OCI-LY1 (cell line): ENCODE data around the gene TBX1.

Source experiments
- H2AFZ ChIP-seq: fragments of 200-600 bp; sonication (generic), shearing (Covaris generic); 2 replicates; pipeline ENCODE4 v1.6.0; 2014; ENCODE audit warnings: antibody characterized with exemption, mild to moderate bottlenecking, low read length
- H3F3A ChIP-seq: fragments of 200-600 bp; sonication (generic), shearing (Covaris generic); 2 replicates; pipeline ENCODE4 v1.6.0; 2014; ENCODE audit warnings: mild to moderate bottlenecking, antibody characterized with exemption, low read length, moderate library complexity; ENCODE audit not compliant: insufficient read depth
- H3K27ac ChIP-seq: fragments of 200-600 bp; sonication (generic); 2 replicates; pipeline ENCODE4 v1.5.1; 2014; ENCODE audit warnings: low read length, mixed run types, mild to moderate bottlenecking, low read depth; ENCODE audit not compliant: poor library complexity, severe bottlenecking
- H3K27me3 ChIP-seq: fragments of 200-600 bp; sonication (generic); 2 replicates; pipeline ENCODE4 v1.6.0; 2014; ENCODE audit warnings: antibody characterized with exemption, mild to moderate bottlenecking, low read length, moderate library complexity; ENCODE audit not compliant: insufficient read depth
- H3K36me3 ChIP-seq: fragments of 200-600 bp; sonication (generic); 2 replicates; pipeline ENCODE4 v1.6.1; 2014; ENCODE audit warnings: mild to moderate bottlenecking, antibody characterized with exemption, low read length, moderate library complexity, mixed read lengths; ENCODE audit not compliant: insufficient read depth
- H3K4me1 ChIP-seq: fragments of 200-600 bp; sonication (generic); 2 replicates; pipeline ENCODE4 v1.5.1; 2014; ENCODE audit warnings: mild to moderate bottlenecking, low read length, moderate library complexity; ENCODE audit not compliant: insufficient read depth, severe bottlenecking
- H3K4me2 ChIP-seq: fragments of 200-600 bp; sonication (generic), shearing (Covaris generic); 2 replicates; pipeline ENCODE4 v1.6.1; 2014; ENCODE audit warnings: low read length
- H3K4me3 ChIP-seq: fragments of 200-600 bp; sonication (generic); 2 replicates; pipeline ENCODE4 v1.5.1; 2014; ENCODE audit warnings: low read length, low read depth, mild to moderate bottlenecking, mixed read lengths; ENCODE audit not compliant: poor library complexity, severe bottlenecking
- H3K79me2 ChIP-seq: fragments of 200-600 bp; shearing (Covaris generic); 2 replicates; pipeline ENCODE4 v1.6.1; 2016; ENCODE audit warnings: mixed run types, low read length, mixed read lengths; ENCODE audit not compliant: insufficient read depth
- H3K9ac ChIP-seq: fragments of 200-600 bp; sonication (generic), shearing (Covaris generic); 2 replicates; pipeline ENCODE4 v1.6.1; 2014; ENCODE audit warnings: mild to moderate bottlenecking, low read length, mixed read lengths
- H3K9me2 ChIP-seq: fragments of 200-600 bp; sonication (generic), shearing (Covaris generic); 2 replicates; pipeline ENCODE4 v1.6.1; 2014; ENCODE audit warnings: low read depth, mild to moderate bottlenecking, low read length, mixed read lengths
- H3K9me3 ChIP-seq: fragments of 200-600 bp; shearing (Covaris generic); 2 replicates; pipeline ENCODE4 v1.6.1; 2014; ENCODE audit warnings: low read length, mixed read lengths
- H4K20me1 ChIP-seq: fragments of 200-600 bp; sonication (generic), shearing (Covaris generic); 2 replicates; pipeline ENCODE4 v1.6.0; 2016; ENCODE audit warnings: mild to moderate bottlenecking, low read length; ENCODE audit not compliant: insufficient read depth
- CTCF ChIP-seq: fragments of 200-600 bp; sonication (generic), shearing (Covaris generic); IDR thresholded peaks from 2 replicates; pipeline ENCODE4 v1.5.1; 2017; ENCODE audit warnings: mild to moderate bottlenecking, antibody characterized with exemption, low read length, moderate library complexity, mixed read lengths
- EZH2 ChIP-seq: fragments of 200-600 bp; sonication (generic), shearing (Covaris generic); IDR thresholded peaks from 2 replicates; pipeline ENCODE4 v1.8.0; 2017; ENCODE audit warnings: borderline replicate concordance, mixed run types, mild to moderate bottlenecking, antibody characterized with exemption, low read length, moderate library complexity, mixed read lengths

The TBX1 gene

DNA sequence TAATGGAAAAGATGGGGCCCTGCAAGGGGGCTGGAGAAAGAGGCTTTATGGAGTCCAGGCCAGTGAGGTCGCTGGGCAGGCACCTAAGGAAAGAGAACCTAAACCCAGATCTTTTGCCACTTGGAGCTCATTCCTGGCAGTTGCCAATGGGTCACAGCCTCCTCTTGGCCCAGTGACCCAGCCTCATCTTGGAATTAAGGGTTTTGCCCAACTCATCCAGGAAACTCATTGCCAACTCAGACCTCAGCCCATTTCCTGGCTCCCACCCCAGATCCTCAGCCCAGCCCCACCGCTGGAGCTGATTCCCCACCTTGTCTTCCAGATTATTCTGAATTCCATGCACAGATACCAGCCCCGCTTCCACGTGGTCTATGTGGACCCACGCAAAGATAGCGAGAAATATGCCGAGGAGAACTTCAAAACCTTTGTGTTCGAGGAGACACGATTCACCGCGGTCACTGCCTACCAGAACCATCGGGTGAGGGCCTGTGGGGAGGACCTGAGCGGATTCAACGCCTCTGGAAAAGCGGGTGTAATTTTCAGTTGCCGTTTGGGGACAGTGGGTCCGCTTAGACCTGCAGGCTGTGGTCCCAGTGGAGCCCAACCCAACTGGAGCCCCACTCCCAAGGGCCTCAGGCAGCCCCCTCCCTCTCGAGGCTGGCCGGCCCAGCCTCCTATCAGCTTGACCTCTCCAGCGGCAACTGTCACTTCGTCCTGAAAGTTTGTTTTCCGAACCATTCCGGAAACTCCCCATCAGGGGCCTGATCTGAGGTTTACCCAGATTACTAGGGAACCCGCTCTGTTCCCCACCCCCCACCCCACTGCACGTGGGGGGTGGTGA, 4.3 kb downstream of the TBX1 start:
- no peaks in the 10 kb centered on the region for H3K79me2 ChIP-seq
- no peaks in the 10 kb centered on the region for H3K9me2 ChIP-seq
- no peak overlapping the region for H3K4me2 ChIP-seq
- H2AFZ ChIP-seq, result no peak overlapping the region
- H3K4me3 ChIP-seq, result no peak overlapping the region
- peaks cover 17% of the 10 kb centered on the region for H3K27me3 ChIP-seq
- no peak for TF ChIP-seq CTCF
- H4K20me1 ChIP-seq, result no peaks in the 10 kb centered on the region
- no peaks in the 10 kb centered on the region for H3K9me3 ChIP-seq
- no peaks in the 10 kb centered on the region for H3F3A ChIP-seq
- H3K27ac ChIP-seq, result no peak overlapping the region
- peaks cover 8% of the 10 kb centered on the region for H3K4me1 ChIP-seq
- no peak overlapping the region for H3K9ac ChIP-seq
- no peaks in the 10 kb centered on the region for H3K36me3 ChIP-seq

DNA sequence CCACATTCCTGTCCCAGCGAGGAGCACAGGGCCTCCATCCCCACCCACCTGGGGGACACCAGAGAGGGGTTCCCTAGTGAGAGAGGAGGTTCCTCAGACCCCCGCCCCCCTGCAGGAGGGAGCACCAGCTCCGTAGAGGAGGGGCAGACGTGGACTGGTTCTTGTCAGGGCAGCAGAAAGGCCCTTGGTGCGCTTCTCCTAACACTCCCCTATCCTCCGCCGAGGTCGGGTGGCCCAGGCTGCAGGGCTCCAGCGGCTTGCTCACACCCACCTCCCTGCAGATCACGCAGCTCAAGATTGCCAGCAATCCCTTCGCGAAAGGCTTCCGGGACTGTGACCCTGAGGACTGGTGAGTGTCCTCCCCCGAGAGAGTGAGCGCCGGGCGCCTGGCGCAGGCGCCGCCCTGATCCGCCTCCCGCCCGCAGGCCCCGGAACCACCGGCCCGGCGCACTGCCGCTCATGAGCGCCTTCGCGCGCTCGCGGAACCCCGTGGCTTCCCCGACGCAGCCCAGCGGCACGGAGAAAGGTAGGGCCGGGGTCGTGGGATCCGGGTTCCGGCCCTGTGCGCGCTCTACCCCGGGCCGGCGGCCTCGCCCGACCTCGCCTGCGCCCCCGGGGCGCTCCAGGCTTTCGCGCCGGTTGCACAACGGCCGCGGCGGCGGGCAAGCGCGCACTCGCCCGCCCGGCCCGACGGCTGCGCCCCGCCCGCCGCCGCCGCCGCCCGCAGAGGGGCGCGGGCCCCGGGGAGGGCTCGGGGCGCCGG, 5.1 kb downstream of the TBX1 start:
- Histone ChIP-seq H2AFZ (no peak overlapping the region), H3K9me3 (no peaks in the 10 kb centered on the region), H3K27ac (no peak overlapping the region), H3K36me3 (no peaks in the 10 kb centered on the region), H3K4me3 (no peak overlapping the region), H3K9ac (no peak overlapping the region), H3K4me2 (no peak overlapping the region), H4K20me1 (no peaks in the 10 kb centered on the region), H3K79me2 (no peaks in the 10 kb centered on the region), H3K9me2 (no peaks in the 10 kb centered on the region), H3F3A (no peaks in the 10 kb centered on the region), H3K27me3 (peaks cover 17% of the 10 kb centered on the region), H3K4me1 (peaks cover 8% of the 10 kb centered on the region)
- no peak for TF ChIP-seq EZH2
- TF ChIP-seq CTCF, result no peak

- H3K36me3 ChIP-seq, result no peaks in the 10 kb centered on the region
- no peak overlapping the region for H3K27ac ChIP-seq
- H3K79me2 ChIP-seq, result no peaks in the 10 kb centered on the region
- H2AFZ ChIP-seq, result no peak overlapping the region
- no peaks in the 10 kb centered on the region for H3K9me2 ChIP-seq
- no peaks in the 10 kb centered on the region for H4K20me1 ChIP-seq
- TF ChIP-seq CTCF, result no peak
- no peak for TF ChIP-seq EZH2
- H3K4me1 ChIP-seq, result peaks cover 8% of the 10 kb centered on the region
- peaks cover 17% of the 10 kb centered on the region for H3K27me3 ChIP-seq
- H3F3A ChIP-seq, result no peaks in the 10 kb centered on the region
- no peak overlapping the region for H3K9ac ChIP-seq
- no peaks in the 10 kb centered on the region for H3K9me3 ChIP-seq
- H3K4me3 ChIP-seq, result no peak overlapping the region
- peak overlapping the region; percentile 70; the same call in 1 of the 2 replicates for H3K4me2 ChIP-seq
These were observed 5.6 kb downstream of the TBX1 start for GRCh38 chr22:19766240-19766510.
